ENCODE data around the gene TRIM2. TPM values are rescaled to one million over a fixed set of nuclear protein-coding genes. Genes with fewer than 3 reads are reported as not detected.

The TRIM2 gene
- total RNA-seq, 2 experiments from 2014 or later: 1.9 to 3.4 TPM

DNA sequence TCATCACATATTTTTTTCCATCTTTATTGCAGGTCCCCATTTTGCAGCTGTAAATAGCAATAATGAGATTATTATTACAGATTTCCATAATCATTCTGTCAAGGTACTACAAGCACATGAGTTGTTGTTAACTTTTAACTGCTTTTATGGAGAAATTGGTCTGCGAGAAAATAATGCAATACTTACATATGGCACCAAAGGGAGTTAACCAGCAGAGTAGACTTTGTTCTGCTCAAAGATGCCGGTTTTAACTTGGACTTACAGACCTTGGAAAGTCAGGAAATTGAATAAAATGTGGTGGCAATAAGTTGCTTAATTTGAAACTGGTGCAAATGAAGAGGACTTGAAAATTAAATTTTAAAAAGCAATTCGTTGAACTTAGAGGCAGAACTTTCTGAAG is 119.8 kb downstream of the TRIM2 start:
- POLR2A ChIA-PET: no interaction called here
- Mint-ChIP-seq H3K9me3 (no peaks in the 10 kb centered on the region), H3K4me3 (no peak overlapping the region), H3K27ac (no peak overlapping the region), H3K4me1 (ENCODE audit: low read depth) (no peaks in the 10 kb centered on the region), H3K36me3 (ENCODE audit: low read depth) (no peaks in the 10 kb centered on the region), H3K27me3 (no peaks in the 10 kb centered on the region)
- Histone ChIP-seq H3K36me3 (ENCODE audit: insufficient read depth, low read length) (no peaks in the 10 kb centered on the region), H3K27ac (ENCODE audit: low read depth in 1 of 2, low read length in 2 of 2) (no peak overlapping the region), H3K4me1 (ENCODE audit: insufficient read depth, low read length) (no peaks in the 10 kb centered on the region), H3K4me3 (ENCODE audit: low read length) (no peak overlapping the region), H3K27me3 (ENCODE audit: control insufficient read depth in 1 of 2, insufficient read depth in 2 of 2, low read length in 2 of 2) (no peaks in the 10 kb centered on the region), H3K9me3 (ENCODE audit: control insufficient read depth in 1 of 2, insufficient read depth in 1 of 2, low read length in 2 of 2) (no peaks in the 10 kb centered on the region)
- DNase-seq (no peak), ATAC-seq (ENCODE audit: poor library complexity) (no peak)
- TF ChIP-seq, protein P1, sequence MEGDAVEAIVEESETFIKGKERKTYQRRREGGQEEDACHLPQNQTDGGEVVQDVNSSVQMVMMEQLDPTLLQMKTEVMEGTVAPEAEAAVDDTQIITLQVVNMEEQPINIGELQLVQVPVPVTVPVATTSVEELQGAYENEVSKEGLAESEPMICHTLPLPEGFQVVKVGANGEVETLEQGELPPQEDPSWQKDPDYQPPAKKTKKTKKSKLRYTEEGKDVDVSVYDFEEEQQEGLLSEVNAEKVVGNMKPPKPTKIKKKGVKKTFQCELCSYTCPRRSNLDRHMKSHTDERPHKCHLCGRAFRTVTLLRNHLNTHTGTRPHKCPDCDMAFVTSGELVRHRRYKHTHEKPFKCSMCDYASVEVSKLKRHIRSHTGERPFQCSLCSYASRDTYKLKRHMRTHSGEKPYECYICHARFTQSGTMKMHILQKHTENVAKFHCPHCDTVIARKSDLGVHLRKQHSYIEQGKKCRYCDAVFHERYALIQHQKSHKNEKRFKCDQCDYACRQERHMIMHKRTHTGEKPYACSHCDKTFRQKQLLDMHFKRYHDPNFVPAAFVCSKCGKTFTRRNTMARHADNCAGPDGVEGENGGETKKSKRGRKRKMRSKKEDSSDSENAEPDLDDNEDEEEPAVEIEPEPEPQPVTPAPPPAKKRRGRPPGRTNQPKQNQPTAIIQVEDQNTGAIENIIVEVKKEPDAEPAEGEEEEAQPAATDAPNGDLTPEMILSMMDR (IDR thresholded peaks at IDR 0.05): no peak
- intact Hi-C loops (cut with DNase I, micrococcal nuclease): no loop called here
- CTCF ChIA-PET: interaction anchor here (1.4 kb wide), 1 partner anchor 181 kb away, joined by 5 read pairs; no protein-coding TSS in a partner anchor

DNA sequence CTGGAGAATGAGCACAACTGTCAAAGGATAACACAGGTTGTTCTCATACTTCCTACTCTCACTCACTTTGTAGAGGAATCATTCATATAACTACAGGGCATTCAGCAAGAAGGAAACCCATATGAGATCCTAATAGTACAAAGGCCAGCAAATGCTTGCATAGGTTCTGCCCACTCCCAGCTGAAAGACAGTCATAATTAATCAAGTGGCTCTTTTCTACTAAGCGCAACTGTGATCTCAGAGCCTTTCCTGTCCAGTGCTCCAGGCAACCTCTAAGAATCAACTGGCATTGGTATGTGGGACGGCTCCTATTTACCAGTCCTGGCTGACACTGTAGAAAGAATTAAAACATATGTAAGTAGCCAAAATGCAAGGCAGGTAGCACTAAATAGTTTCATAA is 121.3 kb downstream of the TRIM2 start:
- POLR2A ChIA-PET: no interaction called here
- CTCF ChIA-PET: interaction anchor here (1.2 kb wide), 1 partner anchor 183 kb away, joined by 4 read pairs; no protein-coding TSS in a partner anchor
- no peaks in the 10 kb centered on the region for H3K9me3 Mint-ChIP-seq
- no peaks in the 10 kb centered on the region for H3K36me3 ChIP-seq (ENCODE audit: insufficient read depth, low read length)
- H3K4me1 Mint-ChIP-seq (ENCODE audit: low read depth): no peaks in the 10 kb centered on the region
- no peaks in the 10 kb centered on the region for H3K9me3 ChIP-seq (ENCODE audit: control insufficient read depth in 1 of 2, insufficient read depth in 1 of 2, low read length in 2 of 2)
- ATAC-seq (ENCODE audit: poor library complexity) (no peak), DNase-seq (no peak)
- no peak overlapping the region for H3K4me3 Mint-ChIP-seq
- intact Hi-C loops (cut with DNase I, micrococcal nuclease): no loop called here
- H3K27me3 Mint-ChIP-seq: no peaks in the 10 kb centered on the region
- no peak overlapping the region for H3K27ac Mint-ChIP-seq
- H3K36me3 Mint-ChIP-seq (ENCODE audit: low read depth): no peaks in the 10 kb centered on the region
- no peak overlapping the region for H3K27ac ChIP-seq (ENCODE audit: low read depth in 1 of 2, low read length in 2 of 2)
- no peaks in the 10 kb centered on the region for H3K4me1 ChIP-seq (ENCODE audit: insufficient read depth, low read length)
- TF ChIP-seq, protein P1 (IDR thresholded peaks at IDR 0.05): no peak
- H3K4me3 ChIP-seq (ENCODE audit: low read length): no peak overlapping the region
- no peaks in the 10 kb centered on the region for H3K27me3 ChIP-seq (ENCODE audit: control insufficient read depth in 1 of 2, insufficient read depth in 2 of 2, low read length in 2 of 2)

DNA sequence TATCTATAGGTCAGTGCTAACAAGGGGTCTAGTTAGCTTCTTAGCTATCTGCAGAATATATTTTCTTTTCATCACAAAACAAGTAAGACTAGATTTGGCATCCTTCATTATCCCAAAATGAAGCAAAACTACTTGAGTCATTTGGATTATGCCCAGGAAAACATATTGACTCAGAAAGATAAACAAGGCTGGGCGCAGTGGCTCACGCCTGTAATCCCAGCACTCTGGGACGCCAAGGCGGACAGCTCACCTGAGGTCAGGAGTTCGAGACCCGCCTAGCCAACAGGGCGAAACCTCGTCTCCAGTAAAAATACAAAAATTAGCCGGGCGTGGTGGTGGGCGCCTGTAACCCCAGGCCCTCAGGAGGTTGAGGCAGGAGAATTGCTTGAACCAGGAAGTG is 122.3 kb downstream of the TRIM2 start:
- Mint-ChIP-seq H3K27ac (no peak overlapping the region), H3K27me3 (no peaks in the 10 kb centered on the region), H3K9me3 (no peaks in the 10 kb centered on the region), H3K4me3 (no peak overlapping the region), H3K36me3 (ENCODE audit: low read depth) (no peaks in the 10 kb centered on the region), H3K4me1 (ENCODE audit: low read depth) (no peaks in the 10 kb centered on the region)
- no peaks in the 10 kb centered on the region for H3K9me3 ChIP-seq (ENCODE audit: control insufficient read depth in 1 of 2, insufficient read depth in 1 of 2, low read length in 2 of 2)
- no peak overlapping the region for H3K27ac ChIP-seq (ENCODE audit: low read depth in 1 of 2, low read length in 2 of 2)
- H3K36me3 ChIP-seq (ENCODE audit: insufficient read depth, low read length): no peaks in the 10 kb centered on the region
- H3K27me3 ChIP-seq (ENCODE audit: control insufficient read depth in 1 of 2, insufficient read depth in 2 of 2, low read length in 2 of 2): no peaks in the 10 kb centered on the region
- ChIA-PET CTCF (interaction anchor here (1.2 kb wide), 1 partner anchor 184 kb away, joined by 4 read pairs; no protein-coding TSS in a partner anchor), POLR2A (no interaction called here)
- no peak overlapping the region for H3K4me3 ChIP-seq (ENCODE audit: low read length)
- intact Hi-C loops (cut with DNase I, micrococcal nuclease): no loop called here
- no peak for DNase-seq
- TF ChIP-seq, protein P1 (IDR thresholded peaks at IDR 0.05): no peak
- no peaks in the 10 kb centered on the region for H3K4me1 ChIP-seq (ENCODE audit: insufficient read depth, low read length)
- ATAC-seq (ENCODE audit: poor library complexity): no peak
